GM19043 (cell line): Measurements from ENCODE around the gene CD70.
"Not testable (repeated sequence)": the region's sequence is repeated elsewhere in the genome, so short reads cannot be mapped to it uniquely, and the experiment has no call there.

Source experiments
- ATAC-seq: cut with Tn5 transposase; IDR thresholded peaks from one replicate; pipeline ENCODE4 v1.9.1; 2021; ENCODE audit warnings: low read depth; ENCODE audit not compliant: unreplicated experiment

The CD70 gene, protein sequence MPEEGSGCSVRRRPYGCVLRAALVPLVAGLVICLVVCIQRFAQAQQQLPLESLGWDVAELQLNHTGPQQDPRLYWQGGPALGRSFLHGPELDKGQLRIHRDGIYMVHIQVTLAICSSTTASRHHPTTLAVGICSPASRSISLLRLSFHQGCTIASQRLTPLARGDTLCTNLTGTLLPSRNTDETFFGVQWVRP

DNA sequence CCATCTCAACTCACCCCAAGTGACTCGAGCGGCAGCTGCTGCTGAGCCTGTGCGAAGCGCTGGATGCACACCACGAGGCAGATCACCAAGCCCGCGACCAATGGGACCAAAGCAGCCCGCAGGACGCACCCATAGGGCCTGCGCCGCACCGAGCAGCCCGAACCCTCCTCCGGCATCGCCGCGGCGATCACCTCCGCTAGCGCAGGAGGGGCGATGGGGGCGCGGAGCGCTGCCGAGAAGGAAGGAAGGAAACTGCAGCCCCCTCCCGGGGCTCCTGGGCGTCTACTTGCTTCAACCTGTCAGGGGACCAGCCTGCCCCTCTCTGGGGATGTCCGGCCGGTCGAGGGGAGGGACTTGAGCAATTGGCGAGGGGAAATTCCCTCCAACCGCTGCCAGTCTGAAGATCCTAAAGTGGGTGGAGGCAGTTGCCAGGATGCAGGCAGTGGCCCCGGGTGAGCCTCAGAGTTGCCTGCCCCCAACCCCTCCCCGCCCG is at the start of gene CD70:
Gene CD70 (minus strand): TSS at position 324 of the 493 bp plus-strand sequence. CDS start 148 bp downstream, at position 176.
- ATAC-seq, result peak; percentile 65

DNA sequence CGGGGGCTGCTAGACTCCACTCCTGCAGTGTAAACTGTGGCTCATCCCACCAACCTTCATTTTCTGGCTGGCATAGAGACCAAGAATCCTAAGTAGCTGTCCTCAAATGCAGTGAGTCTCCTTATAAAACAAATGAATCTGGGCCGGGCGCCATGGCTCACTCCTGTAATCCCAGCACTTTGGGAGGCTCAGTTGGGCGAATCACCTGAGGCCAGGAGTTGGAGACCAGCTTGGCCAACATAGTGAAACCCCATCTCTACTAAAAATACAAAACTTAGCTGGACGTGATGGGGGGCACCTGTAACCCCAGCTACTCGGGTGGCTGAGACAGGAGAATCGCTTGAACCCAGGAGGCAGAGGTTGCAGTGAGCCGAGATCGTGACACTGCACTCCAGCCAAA is 49.4 kb upstream of the CD70 start:
- ATAC-seq, result not testable (repeated sequence)

DNA sequence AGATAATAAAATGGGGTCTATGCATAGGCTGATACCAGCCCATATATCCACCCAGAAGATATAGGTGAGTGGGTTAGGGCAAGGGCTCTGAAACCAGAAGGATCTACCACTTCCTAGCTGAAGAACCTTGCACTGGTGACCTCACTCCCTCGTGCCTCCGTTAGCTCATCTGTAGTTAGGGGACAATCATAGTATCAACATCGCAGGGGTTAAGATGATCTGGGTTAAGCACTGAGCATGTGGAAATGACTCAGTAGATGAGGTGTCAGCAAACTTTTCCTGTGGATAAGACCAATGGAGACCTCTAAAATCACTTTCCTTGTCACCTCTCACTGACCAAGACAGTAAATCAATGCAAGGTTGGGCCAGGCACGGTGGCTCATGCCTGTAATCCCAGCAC is 48.5 kb upstream of the CD70 start:
- no peak for ATAC-seq

DNA sequence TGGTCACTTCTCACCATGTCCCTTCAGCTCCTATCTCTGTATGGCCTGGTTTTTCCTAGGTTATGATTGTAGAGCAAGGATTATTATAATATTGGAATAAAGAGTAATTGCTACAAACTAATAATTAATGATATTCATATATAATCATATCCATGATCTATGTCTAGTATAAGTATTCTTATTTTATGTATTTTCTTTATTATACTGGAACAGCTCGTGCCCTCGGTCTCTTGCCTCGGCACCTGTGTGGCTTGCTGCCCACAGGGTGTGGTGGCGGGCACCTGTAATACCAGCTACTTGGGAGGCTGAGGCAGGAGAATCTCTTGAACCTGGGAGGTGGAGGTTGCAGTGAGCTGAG is 42.5 kb upstream of the CD70 start:
- ATAC-seq, result not testable (repeated sequence)

DNA sequence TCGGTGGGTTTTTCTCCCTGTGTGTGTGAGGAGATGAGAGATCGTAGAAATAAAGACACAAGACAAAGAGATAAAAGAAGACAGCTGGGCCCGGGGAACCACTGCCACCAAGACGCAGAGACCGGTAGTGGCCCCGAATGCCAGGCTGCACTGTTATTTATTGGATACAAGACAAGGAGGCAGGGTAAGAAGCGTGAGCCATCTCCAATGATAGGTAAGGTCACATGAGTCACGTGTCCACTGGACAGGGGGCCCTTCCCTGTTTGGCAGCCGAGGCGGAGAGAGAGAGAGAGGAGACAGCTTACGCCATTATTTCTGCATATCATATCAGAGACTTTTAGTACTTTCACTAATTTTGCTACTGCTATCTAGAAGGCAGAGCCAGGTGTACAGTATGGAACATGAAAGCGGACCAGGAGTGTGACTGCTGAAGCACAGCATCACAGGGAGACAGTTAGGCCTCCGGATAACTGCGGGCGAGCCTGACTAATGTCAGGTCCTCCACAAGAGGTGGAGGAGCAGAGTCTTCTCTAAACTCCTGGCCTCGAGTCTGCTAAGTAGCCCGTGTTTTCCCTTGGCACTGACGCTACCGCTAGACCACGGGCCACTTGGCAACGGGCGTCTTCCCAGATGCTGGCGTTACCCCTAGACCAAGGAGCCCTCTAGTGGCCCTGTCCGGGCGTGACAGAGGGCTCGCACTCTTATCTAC is 42.0 kb upstream of the CD70 start:
- ATAC-seq, result not testable (repeated sequence)

DNA sequence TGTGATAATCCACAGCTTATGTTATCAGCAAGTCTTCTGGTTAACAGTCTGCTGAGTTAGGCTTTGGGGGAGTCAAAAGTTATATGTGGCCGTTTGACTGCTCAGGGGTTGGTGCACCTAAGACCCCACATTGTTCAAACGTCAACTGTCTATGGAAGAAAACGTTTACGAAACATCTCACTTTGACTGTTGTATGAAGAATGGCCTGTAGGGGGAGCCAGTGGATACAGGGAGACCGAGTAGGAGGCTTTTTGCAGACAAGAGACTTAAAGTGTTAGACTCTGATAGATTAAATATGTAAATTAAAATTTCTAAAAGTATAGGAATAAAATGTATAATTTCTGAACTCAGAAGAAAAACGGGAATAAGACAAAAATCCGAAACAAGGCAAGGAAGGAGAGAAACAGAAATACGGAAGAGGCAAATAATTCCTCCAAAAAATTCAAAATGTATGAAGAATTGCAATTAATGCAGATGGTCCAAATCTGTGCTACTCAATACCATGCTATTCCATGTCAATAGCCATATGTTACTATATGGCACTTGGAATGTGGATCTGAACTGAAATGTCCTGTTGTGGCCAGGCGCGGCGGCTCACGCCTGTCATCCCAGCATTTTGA is 41.2 kb upstream of the CD70 start:
- no peak for ATAC-seq

DNA sequence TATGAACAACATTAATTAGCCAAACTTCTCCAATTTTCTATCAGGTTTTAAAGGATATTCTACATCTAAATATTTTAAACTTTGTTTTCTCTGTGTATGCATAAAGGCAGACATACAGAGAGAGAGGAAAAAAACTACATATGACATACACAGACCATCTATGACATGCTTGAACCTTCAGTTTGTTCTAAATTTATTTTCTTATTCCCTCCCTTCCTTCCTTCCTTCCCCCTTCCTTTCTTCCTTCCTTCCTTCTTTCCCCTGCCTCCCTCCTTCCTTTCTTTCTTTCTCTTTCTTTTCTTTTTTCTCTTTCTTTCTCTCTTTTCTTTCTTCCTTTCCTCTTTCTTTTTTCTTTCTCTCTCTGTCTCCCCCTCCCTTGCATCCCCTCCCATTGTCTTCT is 35.8 kb upstream of the CD70 start:
- no peak for ATAC-seq

DNA sequence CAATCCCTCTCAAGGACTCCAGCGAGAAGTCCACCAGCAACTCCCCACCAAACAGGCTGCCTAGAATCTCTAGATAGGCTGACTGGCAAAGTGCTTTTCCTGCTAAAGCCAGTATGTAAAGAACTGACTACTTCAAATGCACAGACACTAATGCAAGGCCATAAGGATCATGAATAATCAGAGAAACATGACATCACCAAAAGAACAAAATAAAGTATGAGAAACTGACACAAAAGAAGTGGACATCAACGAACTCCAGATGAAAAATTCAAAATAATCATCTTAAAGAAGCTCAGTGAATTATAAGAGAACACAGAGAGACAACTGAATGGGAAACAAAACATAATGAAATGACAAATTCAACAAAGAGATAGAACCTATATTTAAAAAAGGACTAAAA is 26.4 kb upstream of the CD70 start:
- ATAC-seq, result no peak

DNA sequence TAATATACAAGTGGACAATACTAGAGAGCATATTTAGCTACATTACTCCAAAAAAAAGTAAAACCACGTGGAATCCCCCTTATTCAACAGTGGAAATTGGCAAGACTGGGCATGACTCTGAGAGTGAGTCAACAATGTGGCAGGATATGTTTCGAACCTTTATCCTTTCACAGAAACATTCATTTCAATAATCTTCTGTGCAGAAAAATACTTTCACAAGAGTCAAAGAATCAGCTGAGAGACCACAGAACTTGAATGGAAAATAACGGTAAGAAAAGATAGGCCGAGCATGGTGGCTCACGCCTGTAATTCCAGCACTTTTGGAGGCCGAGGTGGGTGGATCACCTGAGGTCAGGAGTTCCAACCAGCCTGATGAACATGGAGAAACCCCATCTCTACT is 25.1 kb upstream of the CD70 start:
- ATAC-seq, result no peak

DNA sequence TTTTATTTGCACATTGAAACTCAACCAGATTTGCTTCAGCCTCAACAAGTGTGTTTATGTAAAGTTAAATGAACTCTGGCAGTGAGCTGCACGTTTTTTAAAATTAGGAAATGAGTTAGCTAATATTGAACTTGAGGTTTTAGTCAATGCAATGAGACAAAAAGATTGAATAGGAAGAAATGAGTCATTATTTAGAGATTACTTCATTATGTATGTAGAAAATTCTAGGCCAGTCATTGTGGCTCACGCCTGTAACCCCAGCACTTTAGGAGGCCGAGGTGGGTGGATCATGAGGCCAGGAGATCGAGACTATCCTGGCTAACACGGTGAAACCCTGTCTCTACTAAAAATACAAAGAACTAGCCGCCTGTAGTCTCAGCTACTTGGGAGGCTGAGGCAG is 22.8 kb upstream of the CD70 start:
- no peak for ATAC-seq

DNA sequence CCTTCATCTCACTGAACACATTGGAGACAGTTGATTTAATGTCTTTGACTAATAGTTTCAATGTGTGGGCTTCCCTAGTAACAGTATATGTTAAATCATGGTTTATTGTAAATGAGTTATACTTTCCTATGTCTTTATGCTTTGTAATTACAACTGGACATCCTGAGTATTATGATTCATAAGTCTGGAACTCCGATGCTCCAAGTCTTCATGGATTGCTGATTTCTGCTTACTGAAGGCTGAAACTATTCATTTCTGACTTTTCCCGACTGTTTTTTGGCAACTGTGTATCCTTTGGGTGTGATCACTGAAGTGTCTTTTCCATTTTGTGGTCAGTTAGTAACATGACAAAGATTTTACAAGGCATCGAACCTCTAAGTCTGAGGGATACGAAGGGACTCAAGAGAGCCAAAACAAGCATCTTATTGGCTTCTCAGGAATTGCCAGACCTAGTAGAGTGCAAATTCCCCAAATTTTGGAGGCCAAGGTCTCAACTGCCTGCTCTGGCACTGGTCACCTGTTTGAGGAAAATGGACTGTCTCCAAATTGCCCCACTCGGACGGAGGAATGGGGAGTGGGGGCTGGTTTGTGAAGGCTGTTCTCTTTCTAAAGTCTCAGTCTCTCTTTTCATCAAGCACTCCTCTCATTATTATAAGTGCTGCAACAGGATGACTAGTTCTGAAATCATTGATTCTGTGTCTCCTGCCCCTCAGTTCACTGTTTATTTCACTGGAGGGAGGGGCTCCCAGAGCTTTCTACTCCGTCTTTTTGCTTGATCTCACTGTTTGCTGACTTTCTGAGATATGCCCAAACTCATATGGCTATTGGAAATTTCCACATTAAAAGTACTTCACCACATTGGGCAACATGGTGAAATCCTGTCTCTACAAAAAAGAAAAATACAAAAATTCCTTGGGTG is 20.2 kb upstream of the CD70 start:
- no peak for ATAC-seq

DNA sequence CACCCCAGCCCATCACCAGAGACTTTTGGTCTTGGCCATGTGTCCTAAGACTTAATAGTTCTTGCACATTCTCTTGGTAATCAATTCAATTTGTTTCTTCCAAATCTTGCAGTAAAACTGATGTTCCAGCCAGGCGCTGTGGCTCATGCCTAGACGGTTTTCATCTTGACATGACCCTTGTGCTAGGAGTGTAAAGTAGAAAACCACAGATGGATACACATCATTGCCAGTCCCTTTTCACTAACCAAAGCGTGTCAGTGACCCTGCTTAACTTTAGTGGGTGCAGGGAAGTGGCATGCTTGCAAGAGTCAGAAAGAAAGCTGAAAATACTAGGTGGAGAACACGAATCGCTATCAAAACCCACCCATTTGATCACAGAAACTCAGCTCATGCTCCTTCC is 18.0 kb upstream of the CD70 start:
- ATAC-seq, result no peak

DNA sequence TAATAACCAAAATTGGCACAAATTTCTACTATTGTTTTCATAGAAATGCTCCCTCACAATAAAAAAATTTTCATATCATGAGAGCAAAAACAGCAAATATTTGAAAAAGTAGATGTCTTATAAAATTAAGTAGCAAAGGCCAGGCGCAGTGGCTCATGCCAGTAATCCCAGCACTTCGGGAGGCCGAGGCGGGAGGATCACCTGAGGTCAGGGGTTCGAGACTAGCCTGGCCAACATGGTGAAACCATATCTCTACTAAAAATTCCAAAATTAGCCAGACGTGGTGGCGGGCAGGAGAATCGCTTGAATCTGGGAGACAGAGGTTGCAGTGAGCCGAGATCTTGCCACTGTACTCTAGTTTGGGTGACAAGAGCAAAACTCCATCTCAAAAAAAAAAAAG is 17.2 kb upstream of the CD70 start:
- ATAC-seq, result not testable (repeated sequence)

DNA sequence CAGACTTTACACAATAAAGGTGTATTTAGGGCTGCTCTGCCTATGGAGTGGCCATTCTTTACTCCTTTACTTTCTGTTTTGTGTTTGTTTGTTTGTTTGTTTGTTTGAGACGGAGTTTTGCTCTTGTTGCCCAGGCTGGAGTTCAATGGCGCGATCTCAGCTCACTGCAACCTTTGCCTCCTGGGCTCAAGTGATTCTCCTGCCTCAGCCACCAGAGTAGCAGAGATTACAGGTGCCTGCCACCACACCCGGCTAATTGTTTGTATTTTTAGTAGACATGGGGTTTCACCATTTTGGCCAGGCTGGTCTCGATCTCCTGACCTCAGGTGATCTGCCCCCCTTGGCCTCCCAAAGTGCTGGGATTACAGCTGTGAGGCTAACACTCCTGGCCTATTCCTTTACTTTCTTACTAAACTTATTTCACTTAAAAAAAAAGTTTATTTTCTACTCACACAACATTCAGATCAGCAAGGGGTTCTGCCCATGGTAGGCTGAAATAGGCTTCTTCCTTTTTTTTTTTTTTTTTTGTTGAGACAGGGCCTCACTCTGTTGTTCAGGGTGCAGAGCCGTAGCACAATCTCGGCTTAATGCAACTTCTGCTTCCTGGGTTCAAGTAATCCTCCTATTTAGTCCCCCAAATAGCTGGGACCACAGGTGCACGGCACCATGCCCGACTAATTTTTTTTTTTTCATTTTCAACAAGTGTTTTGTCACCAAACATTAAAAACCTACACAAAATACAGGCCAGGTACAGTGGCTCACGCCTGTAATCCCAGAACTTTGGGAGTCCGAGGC is 15.5 kb upstream of the CD70 start:
- not testable (repeated sequence) for ATAC-seq

DNA sequence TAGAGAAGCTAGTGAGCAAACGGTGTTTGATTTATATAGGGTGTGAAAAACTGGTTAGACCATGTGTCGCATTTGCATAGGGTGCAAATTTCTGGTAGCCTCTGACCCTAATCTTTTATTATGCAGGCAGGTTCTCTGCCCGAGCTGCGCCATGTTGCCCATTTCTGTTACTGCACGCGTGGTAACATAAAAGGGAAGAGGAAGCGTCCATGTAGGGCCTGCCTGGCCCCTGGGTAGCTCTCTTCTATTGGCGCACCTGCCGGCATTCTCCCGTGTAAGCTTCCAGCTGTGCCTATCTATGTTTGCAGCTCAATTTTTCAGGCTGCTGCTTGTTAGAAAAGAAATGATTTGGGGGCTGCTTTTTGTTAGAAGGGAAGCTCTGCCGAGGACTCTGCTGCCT is 14.0 kb upstream of the CD70 start:
- no peak for ATAC-seq

DNA sequence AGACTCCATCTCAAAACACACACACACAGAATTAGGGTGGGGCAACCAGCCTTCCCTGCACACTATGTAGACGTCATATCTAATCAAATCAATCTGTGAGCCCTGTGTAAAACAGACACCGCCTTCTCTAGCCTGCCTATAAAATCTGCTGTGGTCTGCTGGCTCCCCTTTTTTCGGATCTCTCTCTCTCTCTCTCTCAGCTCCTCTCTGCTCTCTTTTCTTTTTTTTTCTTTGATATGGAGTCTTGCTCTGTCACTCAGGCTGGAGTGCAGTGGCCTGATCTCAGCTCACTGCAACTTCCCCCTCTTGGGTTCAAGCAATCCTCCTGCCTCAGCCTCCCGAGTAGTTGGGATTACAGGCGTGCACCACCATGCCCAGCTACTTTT is 11.8 kb upstream of the CD70 start:
- ATAC-seq, result no peak

DNA sequence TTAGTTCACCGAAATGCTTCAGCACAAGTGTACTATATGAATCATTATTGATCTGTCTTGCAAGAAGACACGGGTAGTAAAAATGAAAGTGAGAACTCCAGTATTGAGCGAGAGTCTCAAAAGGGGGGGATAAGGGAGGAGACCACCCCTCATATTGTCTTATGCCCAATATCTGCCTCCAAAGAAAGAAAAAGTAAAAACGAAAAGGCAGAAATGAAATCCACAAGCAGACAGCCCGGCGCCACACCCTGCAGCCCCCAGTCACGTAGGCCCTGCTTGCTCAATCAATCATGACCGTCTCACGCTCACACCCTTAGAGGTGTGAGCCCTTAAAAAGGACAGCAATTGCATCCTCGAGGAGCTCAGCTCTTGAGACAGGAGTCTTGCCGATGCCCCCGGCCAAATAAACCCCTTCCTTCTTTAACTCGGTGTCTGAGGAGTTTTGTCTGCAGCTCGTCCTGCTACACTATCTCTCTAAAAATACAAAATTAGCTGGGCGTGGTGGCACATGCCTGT is 10.6 kb upstream of the CD70 start:
- not testable (repeated sequence) for ATAC-seq

DNA sequence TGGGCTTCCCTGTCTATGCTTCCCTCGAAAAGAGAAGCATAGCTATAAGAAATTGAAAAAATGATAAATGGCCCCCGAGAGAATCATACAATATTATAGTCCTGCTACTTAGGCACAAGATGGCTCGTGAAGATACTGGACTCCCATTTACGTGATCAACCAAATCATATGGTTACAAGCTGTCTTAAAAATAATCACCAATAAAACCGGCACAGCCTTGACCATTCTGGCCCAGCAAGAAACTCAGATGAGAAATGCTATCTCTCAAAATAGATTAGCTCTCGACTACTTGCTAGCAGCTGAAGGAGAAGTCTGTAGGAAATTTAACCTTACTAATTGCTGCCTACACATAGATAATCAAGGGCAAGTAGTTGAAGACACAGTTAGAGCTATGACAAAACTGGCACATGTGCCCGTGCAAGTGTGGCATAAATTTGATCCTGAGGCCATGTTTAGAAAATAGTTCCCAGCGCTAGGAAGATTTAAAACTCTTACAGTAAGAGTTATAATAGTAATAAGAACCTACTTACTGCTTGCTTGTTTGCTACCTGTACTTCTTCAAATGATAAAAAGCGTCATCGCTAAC is 10.1 kb upstream of the CD70 start:
- not testable (repeated sequence) for ATAC-seq

DNA sequence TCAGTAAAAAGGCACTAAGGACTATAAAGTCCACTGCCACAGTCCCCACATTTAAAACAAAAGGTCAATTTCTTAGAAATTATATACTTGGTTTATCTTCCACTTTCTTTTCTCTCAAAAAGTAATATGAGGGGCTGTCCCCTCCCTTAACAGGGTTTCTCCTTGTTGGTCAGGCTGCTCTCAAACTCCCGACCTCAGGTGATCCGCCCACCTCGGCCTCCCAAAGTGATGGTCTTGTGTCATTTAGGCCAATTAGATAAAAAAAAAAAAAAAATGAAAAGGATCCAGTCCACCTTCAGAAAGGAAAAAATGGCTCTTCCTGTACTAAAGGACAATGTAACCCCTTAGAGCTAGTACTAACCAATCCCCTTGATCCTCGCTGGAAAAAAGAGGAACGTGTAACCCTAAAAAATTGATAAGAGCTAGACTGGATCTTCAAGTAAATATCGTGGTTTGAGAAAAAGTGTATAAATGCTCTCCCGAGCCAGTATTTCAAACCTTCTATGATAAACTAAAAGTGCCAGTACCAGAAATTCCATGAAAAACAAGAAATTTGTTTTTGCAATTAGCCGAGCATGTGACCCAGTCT is 9.0 kb upstream of the CD70 start:
- no peak for ATAC-seq
